Measurements from ENCODE around the gene MRPL19.

Gene MRPL19

GRCh38 chr2:75608684-75609333, 37.8 kb upstream of the MRPL19 start:
- TF ChIP-seq EZH2phosphoT487 (IDR thresholded peaks at IDR 0.05; ENCODE audit: low read depth): no peak
- TF ChIP-seq, protein P1, sequence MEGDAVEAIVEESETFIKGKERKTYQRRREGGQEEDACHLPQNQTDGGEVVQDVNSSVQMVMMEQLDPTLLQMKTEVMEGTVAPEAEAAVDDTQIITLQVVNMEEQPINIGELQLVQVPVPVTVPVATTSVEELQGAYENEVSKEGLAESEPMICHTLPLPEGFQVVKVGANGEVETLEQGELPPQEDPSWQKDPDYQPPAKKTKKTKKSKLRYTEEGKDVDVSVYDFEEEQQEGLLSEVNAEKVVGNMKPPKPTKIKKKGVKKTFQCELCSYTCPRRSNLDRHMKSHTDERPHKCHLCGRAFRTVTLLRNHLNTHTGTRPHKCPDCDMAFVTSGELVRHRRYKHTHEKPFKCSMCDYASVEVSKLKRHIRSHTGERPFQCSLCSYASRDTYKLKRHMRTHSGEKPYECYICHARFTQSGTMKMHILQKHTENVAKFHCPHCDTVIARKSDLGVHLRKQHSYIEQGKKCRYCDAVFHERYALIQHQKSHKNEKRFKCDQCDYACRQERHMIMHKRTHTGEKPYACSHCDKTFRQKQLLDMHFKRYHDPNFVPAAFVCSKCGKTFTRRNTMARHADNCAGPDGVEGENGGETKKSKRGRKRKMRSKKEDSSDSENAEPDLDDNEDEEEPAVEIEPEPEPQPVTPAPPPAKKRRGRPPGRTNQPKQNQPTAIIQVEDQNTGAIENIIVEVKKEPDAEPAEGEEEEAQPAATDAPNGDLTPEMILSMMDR (IDR thresholded peaks at IDR 0.05; ENCODE audit: low read depth, low read length): peak; percentile 92
- no peak overlapping the region for H3K27ac ChIP-seq (ENCODE audit: low read length)
- peak overlapping the region; percentile 66 for H3K4me2 ChIP-seq (ENCODE audit: low read length)
- no peaks in the 10 kb centered on the region for H3K36me3 ChIP-seq (replicated peaks; ENCODE audit: low read depth, low read length)
- no peak overlapping the region for H3K9ac ChIP-seq (ENCODE audit: low read length)
- H3K4me1 ChIP-seq (ENCODE audit: low read length): peaks cover 8% of the 10 kb centered on the region
- H3K27me3 ChIP-seq (ENCODE audit: low read depth, low read length): peaks cover 57% of the 10 kb centered on the region
- 0 out of 2 replicates have a peak overlapping the region, but pooled peaks have one; percentile 34 for H2AFZ ChIP-seq (ENCODE audit: low read depth, low read length)
- H3K4me3 ChIP-seq (ENCODE audit: low read length): peak overlapping the region; percentile 63
- H3K9me3 ChIP-seq (ENCODE audit: insufficient read depth, low read length): no peaks in the 10 kb centered on the region
- H4K20me1 ChIP-seq (ENCODE audit: insufficient read depth, low read length): no peaks in the 10 kb centered on the region
- no peaks in the 10 kb centered on the region for H3K79me2 ChIP-seq (ENCODE audit: low read length)

DNA sequence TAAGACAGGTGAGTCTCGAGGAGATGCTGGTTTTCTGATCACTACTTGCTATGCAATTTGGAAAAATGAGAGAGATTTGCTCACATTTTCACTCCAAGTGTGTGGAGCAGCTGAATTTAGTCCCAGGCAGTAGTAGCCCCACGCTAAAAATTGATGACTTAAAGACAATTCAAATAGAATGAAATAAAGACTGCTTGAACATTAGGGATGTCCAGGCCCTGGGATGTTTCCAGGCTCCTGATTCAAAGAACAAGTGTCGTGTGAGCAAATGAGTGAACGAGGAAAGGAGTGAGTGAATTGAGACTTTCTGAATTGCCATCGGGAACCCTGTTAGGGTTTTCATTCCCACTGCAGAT, 37.3 kb upstream of the MRPL19 start:
- Histone ChIP-seq H3K4me3 (ENCODE audit: low read length) (no peak overlapping the region), H3K4me1 (ENCODE audit: low read length) (peaks cover 8% of the 10 kb centered on the region), H3K9ac (ENCODE audit: low read length) (no peak overlapping the region), H4K20me1 (ENCODE audit: insufficient read depth, low read length) (no peaks in the 10 kb centered on the region), H3K27ac (ENCODE audit: low read length) (no peak overlapping the region), H3K79me2 (ENCODE audit: low read length) (no peaks in the 10 kb centered on the region), H3K4me2 (ENCODE audit: low read length) (no peak overlapping the region), H3K9me3 (ENCODE audit: insufficient read depth, low read length) (no peaks in the 10 kb centered on the region), H3K27me3 (ENCODE audit: low read depth, low read length) (peaks cover 52% of the 10 kb centered on the region), H2AFZ (ENCODE audit: low read depth, low read length) (no peak overlapping the region), H3K36me3 (replicated peaks; ENCODE audit: low read depth, low read length) (no peaks in the 10 kb centered on the region)
- no peak for TF ChIP-seq EZH2phosphoT487 (IDR thresholded peaks at IDR 0.05; ENCODE audit: low read depth)
- TF ChIP-seq, protein P1 (IDR thresholded peaks at IDR 0.05; ENCODE audit: low read depth, low read length): no peak

DNA sequence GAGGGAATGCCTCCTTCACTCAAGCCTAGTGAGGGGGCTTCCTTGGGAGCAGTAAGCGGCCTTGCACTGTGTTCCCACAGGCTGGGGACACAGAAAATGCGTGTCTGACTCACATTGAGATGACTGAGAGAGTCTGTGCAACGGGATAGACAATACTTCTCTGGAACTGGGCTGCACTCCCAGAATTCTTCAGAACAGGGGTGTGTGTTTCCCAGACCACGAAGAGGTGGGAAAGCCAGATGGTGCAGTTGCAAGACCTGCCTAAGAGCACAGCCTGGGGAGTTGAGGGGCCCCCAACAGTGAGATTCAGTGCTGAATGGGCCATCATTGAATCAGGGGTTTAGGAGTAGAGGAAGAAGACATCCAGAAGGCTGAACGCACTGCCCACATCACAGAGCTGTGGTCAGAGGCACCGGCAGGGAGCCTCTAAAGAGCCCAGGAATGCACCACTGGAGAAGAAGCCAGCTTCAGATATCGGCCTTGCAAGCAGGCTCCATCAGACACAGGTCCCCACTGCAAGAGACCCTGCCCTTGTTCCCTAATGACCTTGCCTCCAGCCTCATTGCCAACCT, 36.6 kb upstream of the MRPL19 start:
- Histone ChIP-seq H3K27me3 (ENCODE audit: low read depth, low read length) (peaks cover 45% of the 10 kb centered on the region), H4K20me1 (ENCODE audit: insufficient read depth, low read length) (no peaks in the 10 kb centered on the region), H3K79me2 (ENCODE audit: low read length) (no peaks in the 10 kb centered on the region), H3K9me3 (ENCODE audit: insufficient read depth, low read length) (no peaks in the 10 kb centered on the region), H3K4me2 (ENCODE audit: low read length) (no peak overlapping the region), H3K4me3 (ENCODE audit: low read length) (no peak overlapping the region), H3K27ac (ENCODE audit: low read length) (no peak overlapping the region), H3K4me1 (ENCODE audit: low read length) (peaks cover 8% of the 10 kb centered on the region), H2AFZ (ENCODE audit: low read depth, low read length) (no peak overlapping the region), H3K9ac (ENCODE audit: low read length) (no peak overlapping the region), H3K36me3 (replicated peaks; ENCODE audit: low read depth, low read length) (no peaks in the 10 kb centered on the region)
- TF ChIP-seq EZH2phosphoT487 (IDR thresholded peaks at IDR 0.05; ENCODE audit: low read depth): no peak
- TF ChIP-seq, protein P1 (IDR thresholded peaks at IDR 0.05; ENCODE audit: low read depth, low read length): no peak

DNA sequence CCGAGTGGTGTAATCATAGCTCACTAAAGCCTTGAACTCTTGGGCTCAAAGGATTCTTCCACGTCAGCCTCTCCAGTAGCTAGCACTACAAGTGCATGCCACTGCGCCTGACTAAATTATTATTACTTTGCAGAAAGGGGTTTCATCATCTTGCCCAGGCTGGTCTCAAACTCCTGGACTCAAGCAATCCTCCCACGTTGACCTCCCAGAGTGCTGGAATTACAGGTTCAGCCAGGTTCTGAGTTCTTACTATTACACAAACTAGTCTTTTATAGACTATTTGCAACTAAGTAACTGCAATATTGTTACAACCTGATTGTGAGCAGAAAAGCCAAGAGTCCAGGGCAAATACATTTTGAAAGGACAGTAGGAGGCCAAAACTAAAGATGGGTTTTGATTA, 35.9 kb upstream of the MRPL19 start:
- H3K4me3 ChIP-seq (ENCODE audit: low read length): no peak overlapping the region
- no peak overlapping the region for H3K4me2 ChIP-seq (ENCODE audit: low read length)
- H3K4me1 ChIP-seq (ENCODE audit: low read length): peaks cover 8% of the 10 kb centered on the region
- no peaks in the 10 kb centered on the region for H3K36me3 ChIP-seq (replicated peaks; ENCODE audit: low read depth, low read length)
- H3K79me2 ChIP-seq (ENCODE audit: low read length): no peaks in the 10 kb centered on the region
- no peak overlapping the region for H3K9ac ChIP-seq (ENCODE audit: low read length)
- peaks cover 40% of the 10 kb centered on the region for H3K27me3 ChIP-seq (ENCODE audit: low read depth, low read length)
- H4K20me1 ChIP-seq (ENCODE audit: insufficient read depth, low read length): no peaks in the 10 kb centered on the region
- H3K9me3 ChIP-seq (ENCODE audit: insufficient read depth, low read length): no peaks in the 10 kb centered on the region
- H3K27ac ChIP-seq (ENCODE audit: low read length): no peak overlapping the region
- no peak for TF ChIP-seq EZH2phosphoT487 (IDR thresholded peaks at IDR 0.05; ENCODE audit: low read depth)
- TF ChIP-seq, protein P1 (IDR thresholded peaks at IDR 0.05; ENCODE audit: low read depth, low read length): no peak
- H2AFZ ChIP-seq (ENCODE audit: low read depth, low read length): no peak overlapping the region

Measured in OCI-LY3 (cell line).